GM19240 (cell line): Measurements from ENCODE around the gene SLC26A11.
"Not testable (repeated sequence)": the region's sequence is repeated elsewhere in the genome, so short reads cannot be mapped to it uniquely, and the experiment has no call there.

Experiments used
- DNase-seq: peaks from one replicate; pipeline ENCODE4 v3.0.0; 2011; ENCODE audit warnings: low spot score; ENCODE audit not compliant: insufficient read length

SLC26A11 gene

DNA sequence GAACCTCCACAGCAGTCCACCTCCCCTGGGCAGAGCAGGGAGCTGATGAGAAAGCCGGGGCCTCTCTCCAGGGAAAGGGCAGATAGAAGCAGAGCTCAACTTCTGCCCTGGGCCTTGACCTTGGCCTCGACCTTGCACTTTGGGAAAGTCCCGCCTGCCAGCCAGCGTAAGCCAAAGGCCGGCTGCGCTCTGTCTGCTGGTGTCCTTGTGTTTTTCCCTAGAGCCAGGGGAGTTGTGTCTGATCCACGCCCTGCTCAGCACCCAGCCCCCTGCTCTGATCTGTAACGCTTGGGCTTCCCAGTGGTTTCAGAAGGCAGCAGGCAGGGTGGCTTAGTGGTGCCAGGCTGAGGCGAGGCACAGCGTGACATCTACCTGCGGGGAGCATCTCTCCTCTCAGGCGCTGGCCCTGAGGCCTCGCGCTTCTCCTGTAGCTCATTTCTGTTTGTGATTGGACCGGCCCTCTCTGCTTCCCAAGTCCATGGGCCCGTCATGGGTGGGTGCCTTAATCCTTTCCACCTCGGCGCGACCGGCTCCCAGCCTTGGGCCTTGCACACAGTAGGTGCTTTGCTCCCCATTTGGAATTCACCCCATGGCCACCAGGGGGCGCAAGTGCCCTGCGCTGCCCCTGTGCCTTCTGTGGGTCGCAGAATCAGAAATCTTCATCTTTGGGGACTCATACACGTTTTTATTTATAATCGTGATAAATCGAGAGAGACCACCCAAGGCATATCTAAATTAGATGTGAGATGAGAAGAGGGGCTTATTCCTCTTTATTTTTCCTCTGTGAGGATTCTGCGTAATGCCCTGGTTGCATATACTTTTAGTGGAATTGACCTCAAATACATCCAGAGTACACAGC, 24.3 kb upstream of the SLC26A11 start:
- no peak for DNase-seq

DNA sequence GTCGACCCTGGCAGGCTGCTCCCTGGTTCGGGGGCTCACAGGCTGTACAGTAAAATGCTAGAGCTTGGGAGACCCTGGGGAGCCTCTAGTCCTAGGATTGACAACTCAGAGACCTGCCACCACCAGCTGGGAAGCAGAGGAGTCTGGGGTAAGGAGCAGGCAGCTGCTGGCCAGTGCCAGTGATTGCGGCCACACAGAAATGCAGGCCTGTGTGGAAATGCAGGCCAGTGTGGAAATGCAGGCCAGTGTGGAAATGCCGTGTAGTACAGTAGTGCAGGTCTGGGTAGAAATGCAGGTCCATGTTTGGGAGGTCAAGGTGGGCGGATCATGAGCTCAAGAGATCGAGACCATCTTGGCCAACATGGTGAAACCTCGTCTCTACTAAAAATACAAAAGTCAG, 23.6 kb upstream of the SLC26A11 start:
- no peak for DNase-seq

DNA sequence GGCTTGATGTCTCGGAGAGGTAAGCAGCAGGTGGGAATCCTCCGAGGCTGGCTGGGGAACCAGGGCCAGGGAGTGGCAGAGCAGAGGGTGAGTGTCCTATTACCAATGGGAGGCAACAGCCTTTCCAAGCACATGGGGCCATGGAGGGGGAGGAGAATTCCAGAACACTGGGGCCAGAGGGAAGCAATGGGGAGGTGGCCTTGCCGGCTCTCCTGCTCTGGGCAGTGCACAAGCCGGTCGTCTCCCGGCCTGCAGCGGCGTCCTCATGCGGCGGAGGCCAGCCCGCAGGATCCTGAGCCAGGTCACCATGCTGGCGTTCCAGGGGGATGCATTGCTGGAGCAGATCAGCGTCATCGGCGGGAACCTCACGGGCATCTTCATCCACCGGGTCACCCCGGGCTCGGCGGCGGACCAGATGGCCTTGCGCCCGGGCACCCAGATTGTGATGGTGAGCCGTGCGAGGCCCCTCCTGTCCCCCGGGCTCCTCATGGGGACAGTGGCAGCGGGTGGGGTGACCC, 22.0 kb upstream of the SLC26A11 start:
- DNase-seq = no peak

GRCh38 chr17:80199295-80199694, 20.9 kb upstream of the SLC26A11 start:
- not testable (repeated sequence) for DNase-seq

GRCh38 chr17:80201446-80201845, 18.8 kb upstream of the SLC26A11 start:
- no peak for DNase-seq

DNA sequence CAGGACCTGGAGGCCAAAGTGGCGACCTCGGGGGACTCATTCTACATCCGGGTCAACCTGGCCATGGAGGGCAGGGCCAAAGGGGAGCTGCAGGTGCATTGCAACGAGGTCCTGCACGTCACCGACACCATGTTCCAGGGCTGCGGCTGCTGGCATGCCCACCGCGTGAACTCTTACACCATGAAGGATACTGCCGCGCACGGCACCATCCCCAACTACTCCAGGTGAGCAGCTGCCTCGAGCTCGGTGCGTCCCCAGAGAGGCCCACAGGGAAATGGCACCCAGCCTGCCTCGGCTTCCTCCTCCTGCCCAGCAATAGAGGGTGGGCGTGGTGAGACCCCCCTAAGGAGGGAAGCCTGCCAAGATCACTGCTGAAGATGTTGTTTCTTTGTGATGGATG, 18.0 kb upstream of the SLC26A11 start:
- DNase-seq = no peak

- no peak for DNase-seq
Observed at GRCh38 chr17:80203471-80203963, 16.7 kb upstream of the SLC26A11 start.

DNA sequence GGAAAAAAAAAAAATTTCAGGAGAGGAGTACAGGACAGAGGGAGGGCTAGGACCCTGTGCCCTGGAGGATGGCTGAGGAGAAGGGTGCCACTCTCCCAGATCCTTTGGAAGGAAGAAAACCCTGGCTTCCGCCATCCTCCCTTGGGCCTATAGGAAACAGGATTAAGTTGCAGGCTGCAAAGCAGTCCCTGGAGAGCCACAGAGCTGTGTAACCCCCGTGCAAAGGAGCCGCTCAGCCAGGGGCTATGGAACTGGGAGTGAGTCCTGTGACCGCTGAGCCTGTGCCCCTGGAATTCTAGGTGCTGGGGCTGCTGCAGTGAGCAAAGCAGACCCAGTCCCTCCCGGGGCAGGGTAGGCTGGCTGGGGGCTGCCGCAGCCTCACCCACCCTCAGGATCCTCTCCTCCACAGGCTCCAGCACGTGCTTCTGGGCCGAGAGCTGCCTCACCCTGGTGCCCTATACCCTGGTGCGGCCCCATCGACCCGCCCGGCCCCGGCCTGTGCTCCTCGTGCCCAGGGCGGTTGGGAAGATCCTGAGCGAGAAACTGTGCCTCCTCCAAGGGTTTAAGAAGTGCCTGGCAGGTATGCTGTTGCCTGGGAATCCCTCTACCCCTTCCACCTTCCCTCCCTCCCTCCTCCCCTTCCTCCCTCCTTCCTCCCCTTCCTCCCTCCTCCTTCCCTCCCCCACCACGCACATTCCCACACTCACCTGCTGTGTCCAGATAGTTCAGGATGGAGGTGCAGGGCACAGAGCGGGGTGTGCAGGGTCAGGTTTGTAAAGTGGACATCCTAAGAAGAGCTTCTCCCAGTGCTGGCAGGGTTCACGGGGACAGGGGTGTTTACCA, 15.4 kb upstream of the SLC26A11 start:
- DNase-seq = no peak

DNA sequence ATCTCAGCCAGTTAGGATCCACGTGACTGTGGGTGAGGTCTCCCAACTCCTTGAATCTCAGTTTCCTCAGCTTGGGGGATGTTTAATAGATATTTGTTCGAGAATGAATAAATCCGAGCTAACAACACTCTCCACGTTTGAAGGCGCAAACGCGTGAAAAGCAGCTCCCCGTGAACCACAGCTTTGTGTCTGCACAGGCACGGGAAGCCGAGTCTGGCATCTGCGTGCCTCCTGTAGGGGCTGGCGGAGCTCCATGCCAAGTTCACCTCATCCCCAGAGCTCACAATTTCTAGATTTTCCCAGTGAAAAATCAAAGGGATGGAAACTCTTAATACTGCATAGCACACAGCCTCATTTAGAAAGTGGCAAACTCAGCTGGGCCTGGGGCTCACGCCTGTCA, 14.4 kb upstream of the SLC26A11 start:
- DNase-seq = no peak

- no peak for DNase-seq
Observed at GRCh38 chr17:80208050-80208449, 12.2 kb upstream of the SLC26A11 start.

GRCh38 chr17:80209765-80210164, 10.5 kb upstream of the SLC26A11 start:
- DNase-seq = no peak

- DNase-seq = no peak
Observed at GRCh38 chr17:80210348-80211108, 9.7 kb upstream of the SLC26A11 start.

DNA sequence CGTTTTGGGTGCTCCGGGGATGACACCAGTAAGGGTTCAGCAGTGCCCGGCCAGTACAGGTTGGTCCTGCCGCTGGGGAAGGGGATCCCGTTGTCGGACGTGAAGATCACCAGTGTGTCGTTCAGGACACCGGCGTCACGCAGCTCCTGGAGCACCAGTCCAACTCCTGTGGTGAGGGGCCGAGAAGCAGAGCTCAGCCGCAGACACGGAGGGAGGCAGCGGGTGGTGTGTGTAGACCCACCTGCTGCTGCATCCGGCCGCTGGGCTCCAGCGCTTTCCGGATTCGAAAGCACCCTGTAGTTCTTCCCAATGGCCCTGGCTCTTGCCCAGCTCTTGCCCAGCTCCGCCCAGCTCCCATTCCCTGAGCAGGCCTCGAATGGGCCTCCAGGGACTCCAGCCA, 8.1 kb upstream of the SLC26A11 start:
- no peak for DNase-seq

GRCh38 chr17:80212511-80212910, 7.7 kb upstream of the SLC26A11 start:
- no peak for DNase-seq

DNA sequence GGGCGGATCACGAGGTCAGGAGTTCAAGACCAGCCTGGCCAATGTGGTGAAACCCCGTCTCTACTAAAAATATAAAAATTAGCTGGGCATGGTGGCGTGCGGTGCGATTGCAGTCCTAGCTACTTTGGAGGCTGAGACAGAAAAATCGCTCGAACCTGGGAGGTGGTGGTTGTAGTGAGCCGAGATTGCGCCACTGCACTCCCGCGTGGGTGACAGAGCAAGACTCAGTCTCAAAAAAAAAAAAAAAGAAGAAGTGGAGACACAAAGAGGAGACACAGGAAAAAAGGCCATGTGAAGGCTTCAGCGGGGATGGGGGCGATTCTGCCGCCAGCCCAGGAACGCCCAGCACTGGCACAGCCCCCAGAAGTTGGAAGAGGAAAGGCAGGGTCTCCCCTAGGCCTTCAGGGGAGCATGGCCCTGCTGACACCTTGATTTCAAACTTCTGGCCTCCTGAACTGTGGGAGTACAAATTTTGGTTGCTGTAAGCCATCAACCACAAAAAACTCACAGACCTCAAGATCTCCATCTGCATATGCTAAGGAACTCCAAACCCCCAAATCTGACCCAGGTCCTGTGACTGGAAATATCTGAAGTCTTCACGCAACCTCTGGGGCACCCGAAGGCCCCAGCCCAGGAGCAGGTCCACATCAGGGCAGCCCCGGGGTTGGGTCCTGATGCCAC, 7.1 kb upstream of the SLC26A11 start:
- no peak for DNase-seq

GRCh38 chr17:80213643-80213975, 6.6 kb upstream of the SLC26A11 start:
- no peak for DNase-seq

- DNase-seq = no peak
Observed at GRCh38 chr17:80214012-80214877, 6.0 kb upstream of the SLC26A11 start.

- DNase-seq = no peak
Observed at GRCh38 chr17:80214878-80215210, 5.4 kb upstream of the SLC26A11 start.

DNA sequence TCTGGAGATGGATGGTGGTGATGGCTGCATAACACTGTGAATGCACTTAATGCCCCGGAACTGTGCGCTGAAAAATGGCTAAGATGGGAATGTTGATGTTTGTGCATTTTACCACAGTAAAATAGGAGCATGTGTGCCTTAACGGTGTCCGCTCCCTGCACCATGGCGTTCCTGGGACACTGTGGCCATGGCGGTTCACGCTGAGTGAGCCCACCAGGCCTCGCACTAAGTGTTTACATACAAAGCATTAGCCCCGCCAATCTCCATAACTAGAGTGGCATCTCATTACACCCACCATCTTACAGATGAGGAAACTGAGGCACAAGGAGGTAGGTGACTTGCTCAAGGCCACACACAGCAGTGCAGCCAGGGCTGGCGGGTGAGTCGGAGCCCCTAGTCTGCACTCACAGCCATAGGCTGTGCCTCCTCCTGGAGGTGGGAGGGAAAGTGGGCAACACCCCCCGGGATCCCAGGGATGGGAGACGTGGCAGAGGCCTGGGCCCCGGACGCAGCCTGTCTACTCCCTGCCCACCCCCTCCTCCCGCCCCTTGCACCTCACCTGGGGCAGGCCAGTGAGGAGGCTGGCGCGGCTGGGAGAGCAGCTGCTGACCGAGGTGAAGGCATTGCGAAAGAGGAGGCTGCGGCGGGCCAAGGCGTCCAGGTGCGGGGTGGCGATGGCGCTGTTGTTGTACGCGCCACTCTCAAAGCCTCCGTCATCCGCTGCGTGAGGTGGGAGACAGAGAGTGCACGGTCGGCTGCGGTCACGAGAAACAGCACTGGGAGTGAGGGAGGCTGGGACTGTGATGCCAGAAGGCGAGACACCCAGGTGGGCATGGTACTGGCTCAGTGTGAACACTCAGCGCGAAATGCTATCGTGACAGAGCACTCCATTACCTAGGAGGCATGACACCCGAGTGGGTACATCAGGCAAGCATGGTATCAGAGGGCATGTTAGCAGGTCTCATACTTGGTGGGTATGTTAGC, 3.5 kb upstream of the SLC26A11 start:
- no peak for DNase-seq
